ENCODE measurements around the gene CXCR5. TPM values are rescaled to one million over a fixed set of nuclear protein-coding genes. Genes with fewer than 3 reads are reported as not detected.
"Not testable (repeated sequence)": the region's sequence is repeated elsewhere in the genome, so short reads cannot be mapped to it uniquely, and the experiment has no call there.

Gene CXCR5, protein sequence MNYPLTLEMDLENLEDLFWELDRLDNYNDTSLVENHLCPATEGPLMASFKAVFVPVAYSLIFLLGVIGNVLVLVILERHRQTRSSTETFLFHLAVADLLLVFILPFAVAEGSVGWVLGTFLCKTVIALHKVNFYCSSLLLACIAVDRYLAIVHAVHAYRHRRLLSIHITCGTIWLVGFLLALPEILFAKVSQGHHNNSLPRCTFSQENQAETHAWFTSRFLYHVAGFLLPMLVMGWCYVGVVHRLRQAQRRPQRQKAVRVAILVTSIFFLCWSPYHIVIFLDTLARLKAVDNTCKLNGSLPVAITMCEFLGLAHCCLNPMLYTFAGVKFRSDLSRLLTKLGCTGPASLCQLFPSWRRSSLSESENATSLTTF
- not detected in 2 replicates for total RNA-seq (2012; rRNA removed)

DNA sequence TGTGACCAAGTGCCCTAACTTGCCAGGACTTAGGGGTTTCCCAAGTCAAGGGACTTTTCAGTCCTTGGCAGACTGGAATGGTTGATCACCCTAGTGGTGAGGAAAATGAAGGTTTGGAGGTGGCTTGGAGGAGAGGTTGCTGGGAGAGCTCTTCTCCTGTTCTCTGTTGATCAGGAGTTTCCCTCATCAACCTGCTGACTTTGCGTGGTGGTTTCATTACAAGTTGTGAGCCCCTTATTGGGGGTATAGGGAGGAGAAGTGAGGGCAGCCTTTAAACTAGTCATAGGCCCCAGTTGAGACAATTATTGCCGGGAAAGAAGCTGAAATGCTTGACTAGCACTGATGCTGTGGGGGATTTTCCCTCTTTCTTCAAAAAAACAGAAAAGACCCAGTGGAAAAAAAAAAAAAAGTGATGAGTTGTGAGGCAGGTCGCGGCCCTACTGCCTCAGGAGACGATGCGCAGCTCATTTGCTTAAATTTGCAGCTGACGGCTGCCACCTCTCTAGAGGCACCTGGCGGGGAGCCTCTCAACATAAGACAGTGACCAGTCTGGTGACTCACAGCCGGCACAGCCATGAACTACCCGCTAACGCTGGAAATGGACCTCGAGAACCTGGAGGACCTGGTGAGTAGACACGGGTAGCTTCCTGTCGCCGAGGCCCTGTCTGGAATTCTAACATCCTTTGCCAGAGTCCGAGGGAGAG is at the start of gene CXCR5:
TSS of gene CXCR5 (plus strand) at position 525 of the 704 bp plus-strand sequence. CDS start at position 575, 50 bp downstream.
- Histone ChIP-seq H3K4me1 (ENCODE audit: control insufficient read depth, insufficient read depth, low read length) (peaks cover 13% of the 10 kb centered on the region), H3K4me2 (ENCODE audit: low read length) (no peak within 1 kb of the TSS), H3K36me3 (ENCODE audit: insufficient read depth, low read length) (no peaks in the 10 kb centered on the region), H3K4me3 (ENCODE audit: low read length) (no peak within 1 kb of the TSS), H3K27me3 (ENCODE audit: control insufficient read depth, insufficient read depth, low read length) (peaks cover 6% of the 10 kb centered on the region), H3K9ac (ENCODE audit: low read depth, low read length) (no peak within 1 kb of the TSS), H3K9me3 (replicated peaks; ENCODE audit: low read length) (no peaks in the 10 kb centered on the region)

DNA sequence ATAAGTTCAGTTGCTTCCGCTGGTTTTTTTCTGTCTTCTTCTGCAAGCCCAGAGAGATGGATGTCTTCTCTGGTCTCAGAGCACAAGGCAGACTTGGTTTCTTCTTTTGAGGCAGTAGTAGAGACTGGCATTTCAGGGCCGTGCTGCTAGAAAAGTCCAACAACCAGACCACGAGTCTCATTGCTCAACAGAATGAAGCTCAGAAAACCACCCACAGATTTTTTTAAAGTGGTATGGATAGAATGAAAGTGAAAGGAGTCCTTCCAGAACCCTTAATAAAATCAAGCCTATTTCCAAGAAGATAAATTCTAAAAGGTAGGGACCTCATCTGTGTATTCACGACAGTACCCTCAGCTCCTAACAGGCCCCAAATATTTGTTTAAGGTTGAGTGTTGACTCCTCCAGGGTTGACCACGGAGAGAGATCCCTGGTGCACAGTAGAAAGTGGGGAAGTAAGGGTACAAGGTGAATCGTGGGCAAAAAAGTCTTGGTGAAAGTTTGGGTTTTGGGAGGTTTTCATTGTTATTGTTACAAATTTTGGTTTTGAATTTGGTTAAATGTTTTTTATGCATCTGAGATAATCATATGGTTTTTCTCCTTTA is 49.2 kb upstream of the CXCR5 start:
- no peaks in the 10 kb centered on the region for H3K36me3 ChIP-seq (ENCODE audit: insufficient read depth, low read length)
- no peaks in the 10 kb centered on the region for H3K4me1 ChIP-seq (ENCODE audit: control insufficient read depth, insufficient read depth, low read length)
- no peaks in the 10 kb centered on the region for H3K9me3 ChIP-seq (replicated peaks; ENCODE audit: low read length)
- H3K4me2 ChIP-seq (ENCODE audit: low read length), result no peak overlapping the region
- peaks cover 16% of the 10 kb centered on the region for H3K27me3 ChIP-seq (ENCODE audit: control insufficient read depth, insufficient read depth, low read length)
- H3K4me3 ChIP-seq (ENCODE audit: low read length), result no peak overlapping the region
- no peak overlapping the region for H3K9ac ChIP-seq (ENCODE audit: low read depth, low read length)

DNA sequence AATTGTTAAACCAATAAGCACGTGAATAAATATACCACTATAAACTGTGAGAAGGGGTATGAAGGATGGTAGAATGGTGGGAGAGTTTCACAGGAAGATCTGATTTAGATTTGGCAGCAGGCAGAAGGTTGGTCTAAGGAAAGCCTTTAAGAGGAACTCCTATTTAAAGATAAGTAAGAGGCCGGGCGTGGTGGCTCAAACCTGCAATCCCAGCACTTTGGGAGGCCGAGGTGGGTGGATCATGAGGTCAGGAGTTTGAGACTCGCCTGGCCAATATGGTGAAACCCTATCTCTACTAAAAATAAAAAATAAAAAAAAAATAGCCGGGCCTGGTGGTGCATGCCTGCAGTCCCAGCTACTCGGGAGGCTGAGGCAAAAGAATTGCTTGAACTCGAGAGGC is 45.8 kb upstream of the CXCR5 start:
- Histone ChIP-seq H3K4me1 (ENCODE audit: control insufficient read depth, insufficient read depth, low read length) (no peaks in the 10 kb centered on the region), H3K36me3 (ENCODE audit: insufficient read depth, low read length) (no peaks in the 10 kb centered on the region), H3K4me2 (ENCODE audit: low read length) (no peak overlapping the region), H3K9me3 (replicated peaks; ENCODE audit: low read length) (no peaks in the 10 kb centered on the region), H3K27me3 (ENCODE audit: control insufficient read depth, insufficient read depth, low read length) (peaks cover 13% of the 10 kb centered on the region), H3K9ac (ENCODE audit: low read depth, low read length) (no peak overlapping the region), H3K4me3 (ENCODE audit: low read length) (no peak overlapping the region)

DNA sequence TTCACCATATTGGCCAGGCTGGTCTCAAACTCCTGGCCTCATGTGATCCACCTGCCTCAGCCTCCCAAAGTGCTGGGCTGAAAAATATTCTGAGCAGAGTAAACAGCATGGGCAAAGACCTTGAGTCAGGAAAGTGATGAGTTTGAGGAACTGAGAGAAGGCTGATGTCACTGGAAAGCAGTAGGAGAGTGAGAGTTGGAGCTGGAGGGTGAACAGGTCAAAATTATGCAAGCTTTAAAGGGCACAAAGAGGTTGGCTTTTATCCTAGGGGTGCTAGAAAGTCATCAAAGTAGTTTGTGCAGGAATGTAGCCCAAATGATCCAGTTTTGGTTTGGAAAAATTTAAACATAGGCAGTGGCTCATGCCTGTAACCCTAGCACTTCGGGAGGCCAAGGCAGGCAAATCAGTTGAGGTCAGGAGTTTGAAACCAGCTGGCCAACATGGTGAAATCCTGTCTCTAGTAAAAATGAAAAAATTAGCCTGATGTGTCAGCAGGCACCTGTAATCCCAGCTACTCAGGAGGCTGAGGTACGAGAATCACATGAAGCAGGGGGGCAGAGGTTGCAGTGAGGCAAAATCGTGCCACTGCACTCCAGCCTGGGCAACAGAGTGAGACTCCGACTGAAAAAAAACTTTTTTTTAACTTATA is 44.7 kb upstream of the CXCR5 start:
- no peaks in the 10 kb centered on the region for H3K9me3 ChIP-seq (replicated peaks; ENCODE audit: low read length)
- H3K4me2 ChIP-seq (ENCODE audit: low read length), result no peak overlapping the region
- no peak overlapping the region for H3K9ac ChIP-seq (ENCODE audit: low read depth, low read length)
- H3K27me3 ChIP-seq (ENCODE audit: control insufficient read depth, insufficient read depth, low read length), result peaks cover 9% of the 10 kb centered on the region
- H3K36me3 ChIP-seq (ENCODE audit: insufficient read depth, low read length), result no peaks in the 10 kb centered on the region
- H3K4me1 ChIP-seq (ENCODE audit: control insufficient read depth, insufficient read depth, low read length), result no peaks in the 10 kb centered on the region
- H3K4me3 ChIP-seq (ENCODE audit: low read length), result no peak overlapping the region

DNA sequence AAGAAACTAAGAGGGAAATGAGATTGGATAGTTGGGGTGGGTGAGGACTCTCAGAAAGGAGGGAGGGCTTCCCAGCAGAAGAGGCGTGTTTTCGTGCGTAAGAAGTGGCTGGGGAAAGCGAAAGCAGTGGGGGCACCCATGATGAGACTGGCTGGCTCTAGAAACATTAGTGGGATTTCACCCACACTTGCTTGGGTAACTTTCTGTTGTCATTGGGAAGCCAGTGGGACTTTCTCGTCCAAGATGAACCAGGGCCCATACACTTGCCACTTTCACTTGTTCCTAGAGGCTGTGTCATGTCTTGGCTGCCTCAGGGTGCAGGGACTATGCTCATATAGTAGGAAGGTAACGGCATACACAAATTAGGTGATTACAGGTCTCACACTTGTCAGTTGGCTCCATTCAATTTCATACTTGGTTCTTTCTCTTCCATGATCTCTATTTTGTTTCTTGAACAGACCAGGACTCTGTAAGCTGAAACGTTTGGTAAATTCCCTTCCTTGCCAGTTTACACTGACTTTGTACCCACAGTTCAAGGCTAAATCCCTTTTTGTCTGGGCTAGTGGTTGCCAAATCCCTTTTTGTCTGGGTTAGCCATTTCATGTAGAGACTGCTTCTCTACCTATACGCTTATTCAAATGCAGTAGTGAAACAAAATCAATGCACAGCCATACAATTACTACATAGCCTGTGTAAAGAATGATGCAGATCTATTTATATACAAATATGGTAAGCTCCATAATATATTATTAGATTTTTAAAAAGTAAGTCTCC is 42.0 kb upstream of the CXCR5 start:
- Histone ChIP-seq H3K9me3 (replicated peaks; ENCODE audit: low read length) (no peaks in the 10 kb centered on the region), H3K4me3 (ENCODE audit: low read length) (no peak overlapping the region), H3K4me1 (ENCODE audit: control insufficient read depth, insufficient read depth, low read length) (peaks cover 7% of the 10 kb centered on the region), H3K4me2 (ENCODE audit: low read length) (no peak overlapping the region), H3K36me3 (ENCODE audit: insufficient read depth, low read length) (no peaks in the 10 kb centered on the region), H3K27me3 (ENCODE audit: control insufficient read depth, insufficient read depth, low read length) (peaks cover 3% of the 10 kb centered on the region), H3K9ac (ENCODE audit: low read depth, low read length) (no peak overlapping the region)

DNA sequence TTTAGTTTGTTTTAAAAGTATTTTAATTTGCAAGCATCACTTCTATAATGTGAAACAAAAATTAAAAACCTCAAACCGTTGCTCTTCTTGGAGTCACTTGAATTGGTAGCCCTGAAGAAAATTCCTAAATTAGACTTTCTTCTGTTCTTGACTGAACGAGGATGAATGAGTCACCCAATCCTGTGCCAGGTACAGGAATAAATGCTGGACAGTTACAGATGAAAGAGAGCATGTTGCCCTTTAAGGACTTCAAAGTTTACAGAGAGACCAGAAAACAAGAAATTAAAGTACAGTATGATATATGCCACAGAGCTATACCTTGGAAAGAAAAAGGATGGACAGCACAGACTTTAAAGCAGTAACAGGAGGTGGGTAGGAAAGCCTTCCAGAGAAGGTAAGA is 41.3 kb upstream of the CXCR5 start:
- Histone ChIP-seq H3K4me3 (ENCODE audit: low read length) (no peak overlapping the region), H3K4me1 (ENCODE audit: control insufficient read depth, insufficient read depth, low read length) (peaks cover 7% of the 10 kb centered on the region), H3K36me3 (ENCODE audit: insufficient read depth, low read length) (no peaks in the 10 kb centered on the region), H3K4me2 (ENCODE audit: low read length) (no peak overlapping the region), H3K9me3 (replicated peaks; ENCODE audit: low read length) (no peaks in the 10 kb centered on the region), H3K27me3 (ENCODE audit: control insufficient read depth, insufficient read depth, low read length) (peaks cover 3% of the 10 kb centered on the region), H3K9ac (ENCODE audit: low read depth, low read length) (no peak overlapping the region)

DNA sequence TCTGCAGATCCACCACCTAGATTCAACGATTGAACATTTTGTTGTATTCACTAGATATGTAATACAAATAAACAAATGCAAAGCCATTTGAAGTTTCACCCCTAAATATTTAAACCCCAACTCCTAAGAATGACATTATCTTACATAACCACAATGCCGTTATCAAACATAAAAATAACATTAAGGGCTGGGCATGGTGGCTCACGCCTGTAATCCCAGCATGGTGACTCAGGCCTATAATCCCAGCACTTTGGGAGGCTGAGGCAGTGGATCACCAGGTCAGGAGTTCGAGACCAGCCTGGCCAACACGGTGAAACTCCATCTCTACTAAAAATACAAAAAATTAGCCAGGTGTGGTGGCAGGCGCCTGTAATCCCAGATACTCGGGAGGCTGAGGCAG is 40.8 kb upstream of the CXCR5 start:
- not testable (repeated sequence) for H3K9me3 ChIP-seq (replicated peaks; ENCODE audit: low read length); H3K36me3 ChIP-seq (ENCODE audit: insufficient read depth, low read length); H3K27me3 ChIP-seq (ENCODE audit: control insufficient read depth, insufficient read depth, low read length); H3K4me1 ChIP-seq (ENCODE audit: control insufficient read depth, insufficient read depth, low read length); H3K4me3 ChIP-seq (ENCODE audit: low read length); H3K9ac ChIP-seq (ENCODE audit: low read depth, low read length); H3K4me2 ChIP-seq (ENCODE audit: low read length)

DNA sequence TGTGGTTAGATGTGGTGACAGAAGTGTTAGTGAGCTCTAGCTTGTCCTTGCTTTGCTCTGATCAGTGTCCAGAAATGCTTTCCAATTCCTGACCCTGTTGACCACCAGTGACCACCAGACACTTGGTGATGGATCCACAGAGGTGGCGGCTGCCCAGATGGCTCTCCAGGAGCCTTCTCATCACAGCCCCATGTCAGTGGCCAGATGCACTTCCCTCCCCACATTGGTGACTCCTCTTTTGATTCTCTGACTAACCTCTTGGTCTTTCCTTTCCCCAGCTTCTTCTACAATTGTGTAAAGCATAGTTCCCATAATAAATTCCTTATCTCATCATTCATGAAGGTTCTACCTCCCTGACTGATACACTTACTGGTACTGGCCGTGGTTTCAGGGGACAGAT is 40.1 kb upstream of the CXCR5 start:
- peaks cover 7% of the 10 kb centered on the region for H3K27me3 ChIP-seq (ENCODE audit: control insufficient read depth, insufficient read depth, low read length)
- no peak overlapping the region for H3K4me2 ChIP-seq (ENCODE audit: low read length)
- peaks cover 7% of the 10 kb centered on the region for H3K4me1 ChIP-seq (ENCODE audit: control insufficient read depth, insufficient read depth, low read length)
- no peaks in the 10 kb centered on the region for H3K36me3 ChIP-seq (ENCODE audit: insufficient read depth, low read length)
- H3K9me3 ChIP-seq (replicated peaks; ENCODE audit: low read length), result no peaks in the 10 kb centered on the region
- no peak overlapping the region for H3K4me3 ChIP-seq (ENCODE audit: low read length)
- no peak overlapping the region for H3K9ac ChIP-seq (ENCODE audit: low read depth, low read length)

DNA sequence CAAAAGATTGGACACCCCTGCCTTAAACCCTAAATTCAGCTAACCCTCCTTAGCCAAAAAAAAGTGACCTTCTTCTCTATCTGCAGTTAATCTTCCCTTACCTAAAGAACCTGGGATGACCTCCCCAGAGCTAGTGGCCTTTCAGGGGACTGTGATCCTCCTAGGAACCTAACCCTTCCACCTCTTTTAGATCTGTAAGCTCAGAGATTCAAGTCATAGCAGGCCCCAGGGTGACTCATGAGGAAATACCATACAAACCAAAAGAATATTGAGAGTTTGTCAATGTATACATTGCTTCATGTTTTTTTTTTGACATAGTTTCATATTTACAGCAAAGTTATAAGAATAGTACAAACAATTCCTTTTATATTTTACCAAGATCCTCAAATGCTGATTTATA is 38.3 kb upstream of the CXCR5 start:
- no peak overlapping the region for H3K4me2 ChIP-seq (ENCODE audit: low read length)
- no peak overlapping the region for H3K9ac ChIP-seq (ENCODE audit: low read depth, low read length)
- H3K9me3 ChIP-seq (replicated peaks; ENCODE audit: low read length), result no peaks in the 10 kb centered on the region
- no peak overlapping the region for H3K4me3 ChIP-seq (ENCODE audit: low read length)
- peaks cover 7% of the 10 kb centered on the region for H3K4me1 ChIP-seq (ENCODE audit: control insufficient read depth, insufficient read depth, low read length)
- H3K36me3 ChIP-seq (ENCODE audit: insufficient read depth, low read length), result no peaks in the 10 kb centered on the region
- peaks cover 14% of the 10 kb centered on the region for H3K27me3 ChIP-seq (ENCODE audit: control insufficient read depth, insufficient read depth, low read length)

DNA sequence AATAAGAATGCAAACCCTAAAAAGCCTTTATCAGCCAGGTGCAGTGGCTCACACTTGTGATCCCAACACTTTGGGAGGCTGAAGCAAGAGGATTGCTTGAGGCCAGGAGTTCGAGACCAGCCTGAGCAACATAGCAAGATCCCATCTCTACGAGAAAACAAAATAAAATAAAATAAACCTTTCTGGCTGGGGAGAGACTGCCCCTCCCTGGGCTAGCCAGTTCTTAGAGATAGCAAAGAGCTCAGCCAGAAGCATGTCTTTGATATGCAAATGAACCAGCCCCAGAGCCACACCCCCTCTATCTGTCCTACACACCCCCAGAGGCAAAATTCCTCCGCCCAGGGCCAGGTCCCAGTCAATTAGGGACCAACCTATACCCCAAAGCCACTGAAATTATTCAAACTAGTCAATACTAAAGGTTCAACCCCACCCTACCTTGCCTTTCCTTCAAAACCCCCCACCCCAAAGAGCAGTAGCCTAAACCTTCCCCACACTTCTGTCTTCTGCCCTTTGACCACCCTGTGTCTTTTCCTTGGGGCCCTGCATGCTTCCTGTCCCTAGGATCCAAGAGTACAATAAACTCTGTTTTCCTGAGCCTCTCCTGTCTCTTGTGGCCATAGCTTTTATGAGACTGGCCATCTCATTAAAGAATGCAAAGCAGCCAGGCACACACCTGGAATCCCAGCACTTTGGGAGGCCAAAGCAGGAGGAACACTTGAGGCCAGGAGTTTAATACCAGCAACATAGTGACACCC is 37.3 kb upstream of the CXCR5 start:
- Histone ChIP-seq H3K9ac (ENCODE audit: low read depth, low read length) (no peak overlapping the region), H3K4me1 (ENCODE audit: control insufficient read depth, insufficient read depth, low read length) (peaks cover 7% of the 10 kb centered on the region), H3K9me3 (replicated peaks; ENCODE audit: low read length) (no peaks in the 10 kb centered on the region), H3K27me3 (ENCODE audit: control insufficient read depth, insufficient read depth, low read length) (peaks cover 14% of the 10 kb centered on the region), H3K36me3 (ENCODE audit: insufficient read depth, low read length) (no peaks in the 10 kb centered on the region), H3K4me2 (ENCODE audit: low read length) (no peak overlapping the region), H3K4me3 (ENCODE audit: low read length) (no peak overlapping the region)
